ENCODE measurements around the gene SCG5.

Gene SCG5

GRCh38 chr15:32656496-32656895 is 15.0 kb downstream of the SCG5 start:
- in situ Hi-C loops (cut with HindIII; ENCODE audit: low pct_ligation_motif_present, low pct_unique_long_range_greater_than_20kb, low sequenced_read_pairs) = no loop called here
- no peak for DNase-seq

- in situ Hi-C loops (cut with HindIII; ENCODE audit: low pct_ligation_motif_present, low pct_unique_long_range_greater_than_20kb, low sequenced_read_pairs) = no loop called here
These were observed 15.8 kb downstream of the SCG5 start for GRCh38 chr15:32657198-32657883.

GRCh38 chr15:32657941-32658340 is 16.4 kb downstream of the SCG5 start:
- DNase-seq = no peak

More at GRCh38 chr15:32657198-32657883, 15.8 kb downstream of the SCG5 start:
- DNase-seq = no peak

GRCh38 chr15:32659340-32660155 is 18.0 kb downstream of the SCG5 start:
- peak; percentile 56 for DNase-seq

More at GRCh38 chr15:32657941-32658340, 16.4 kb downstream of the SCG5 start:
- in situ Hi-C loops (cut with HindIII; ENCODE audit: low pct_ligation_motif_present, low pct_unique_long_range_greater_than_20kb, low sequenced_read_pairs) = no loop called here

GRCh38 chr15:32663671-32664070 is 22.2 kb downstream of the SCG5 start:
- in situ Hi-C loops (cut with HindIII; ENCODE audit: low pct_ligation_motif_present, low pct_unique_long_range_greater_than_20kb, low sequenced_read_pairs) = no loop called here

More at GRCh38 chr15:32659340-32660155, 18.0 kb downstream of the SCG5 start:
- in situ Hi-C loops (cut with HindIII; ENCODE audit: low pct_ligation_motif_present, low pct_unique_long_range_greater_than_20kb, low sequenced_read_pairs) = no loop called here

GRCh38 chr15:32664796-32665195 is 23.3 kb downstream of the SCG5 start:
- DNase-seq = no peak
- in situ Hi-C loops (cut with HindIII; ENCODE audit: low pct_ligation_motif_present, low pct_unique_long_range_greater_than_20kb, low sequenced_read_pairs) = no loop called here

More at GRCh38 chr15:32663671-32664070, 22.2 kb downstream of the SCG5 start:
- no peak for DNase-seq

- in situ Hi-C loops (cut with HindIII; ENCODE audit: low pct_ligation_motif_present, low pct_unique_long_range_greater_than_20kb, low sequenced_read_pairs) = no loop called here
- DNase-seq = no peak
These were observed 25.8 kb downstream of the SCG5 start for GRCh38 chr15:32667321-32667720.

GRCh38 chr15:32668942-32669341 is 27.4 kb downstream of the SCG5 start:
- in situ Hi-C loops (cut with HindIII; ENCODE audit: low pct_ligation_motif_present, low pct_unique_long_range_greater_than_20kb, low sequenced_read_pairs) = no loop called here
- no peak for DNase-seq

GRCh38 chr15:32669896-32670611 is 28.5 kb downstream of the SCG5 start:
- in situ Hi-C loops (cut with HindIII; ENCODE audit: low pct_ligation_motif_present, low pct_unique_long_range_greater_than_20kb, low sequenced_read_pairs) = no loop called here
- no peak for DNase-seq

- in situ Hi-C loops (cut with HindIII; ENCODE audit: low pct_ligation_motif_present, low pct_unique_long_range_greater_than_20kb, low sequenced_read_pairs) = no loop called here
These were observed 29.1 kb downstream of the SCG5 start for GRCh38 chr15:32670623-32671022.

GRCh38 chr15:32671339-32672325 is 30.1 kb downstream of the SCG5 start:
- in situ Hi-C loops (cut with HindIII; ENCODE audit: low pct_ligation_motif_present, low pct_unique_long_range_greater_than_20kb, low sequenced_read_pairs) = no loop called here
- DNase-seq = no peak

More at GRCh38 chr15:32670623-32671022, 29.1 kb downstream of the SCG5 start:
- no peak for DNase-seq

- DNase-seq = no peak
- in situ Hi-C loops (cut with HindIII; ENCODE audit: low pct_ligation_motif_present, low pct_unique_long_range_greater_than_20kb, low sequenced_read_pairs) = no loop called here
These were observed 33.2 kb downstream of the SCG5 start for GRCh38 chr15:32674681-32675080.

- in situ Hi-C loops (cut with HindIII; ENCODE audit: low pct_ligation_motif_present, low pct_unique_long_range_greater_than_20kb, low sequenced_read_pairs) = no loop called here
- no peak for DNase-seq
These were observed 34.0 kb downstream of the SCG5 start for GRCh38 chr15:32675466-32675865.

GRCh38 chr15:32676169-32676568 is 34.7 kb downstream of the SCG5 start:
- in situ Hi-C loops (cut with HindIII; ENCODE audit: low pct_ligation_motif_present, low pct_unique_long_range_greater_than_20kb, low sequenced_read_pairs) = no loop called here
- DNase-seq = no peak

GRCh38 chr15:32677238-32677750 is 35.8 kb downstream of the SCG5 start:
- in situ Hi-C loops (cut with HindIII; ENCODE audit: low pct_ligation_motif_present, low pct_unique_long_range_greater_than_20kb, low sequenced_read_pairs) = no loop called here
- DNase-seq = peak; percentile 11

- in situ Hi-C loops (cut with HindIII; ENCODE audit: low pct_ligation_motif_present, low pct_unique_long_range_greater_than_20kb, low sequenced_read_pairs) = no loop called here
- no peak for DNase-seq
These were observed 37.8 kb downstream of the SCG5 start for GRCh38 chr15:32679298-32679690.

GRCh38 chr15:32682569-32682968 is 41.1 kb downstream of the SCG5 start:
- in situ Hi-C loops (cut with HindIII; ENCODE audit: low pct_ligation_motif_present, low pct_unique_long_range_greater_than_20kb, low sequenced_read_pairs) = no loop called here
- peak; percentile 22 for DNase-seq

All from ACHN (cell line).